Measurements from ENCODE around the gene TMEM207. TPM values are rescaled to one million over a fixed set of nuclear protein-coding genes. Genes with fewer than 3 reads are reported as not detected.

The TMEM207 gene
- total and polyA plus RNA-seq, 2 of the 8 experiments (the other 6 are each of a cell fraction or from before 2014, with no cell fraction given): not detected

DNA sequence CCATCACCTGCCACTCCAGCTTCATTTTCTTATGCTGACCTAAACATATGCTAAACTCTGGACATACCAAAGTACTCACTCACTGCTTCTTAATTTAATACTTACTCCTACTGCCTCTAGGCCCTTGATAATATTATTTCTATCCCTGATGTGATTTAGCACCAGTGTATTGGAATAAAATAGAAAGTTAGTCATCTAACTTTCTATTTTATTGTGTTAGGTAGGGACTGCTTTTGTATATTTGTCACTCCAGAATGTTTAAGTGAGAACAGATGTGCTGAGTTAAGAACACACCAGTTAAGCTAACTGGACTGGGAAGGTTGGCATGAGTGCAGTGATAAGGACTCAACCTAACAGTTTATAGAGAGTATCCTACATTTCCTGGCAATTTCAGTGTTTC is 68.3 kb downstream of the TMEM207 start (continued):
- no peak for TF ChIP-seq CEBPB (IDR thresholded peaks at IDR 0.05; ENCODE audit: low read depth, low read length)

DNA sequence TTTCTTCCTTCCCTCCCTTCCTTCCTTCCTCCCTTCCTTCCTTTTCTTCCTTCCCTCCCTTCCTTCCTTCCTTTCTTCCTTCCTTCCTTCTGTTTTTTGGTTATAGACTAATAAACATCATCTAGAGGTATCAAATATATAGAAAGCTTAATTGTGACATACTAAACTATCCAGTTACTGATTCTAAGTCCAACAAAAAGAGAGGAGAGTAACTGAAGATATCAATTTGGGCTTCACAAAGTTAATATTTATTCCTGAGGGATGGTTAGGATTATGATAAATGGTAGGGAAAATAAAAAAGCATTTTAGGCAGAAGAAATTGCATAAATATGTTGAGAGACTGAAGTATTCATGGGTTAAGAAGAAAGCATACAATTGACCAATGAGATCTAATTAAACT is 69.5 kb downstream of the TMEM207 start:
- POLR2A ChIA-PET (ENCODE audit: partially characterized antibody): no interaction called here
- DNase-seq (ENCODE audit: low read depth in 1 of 2, low spot score in 2 of 2) (no peak), FAIRE-seq (no peak)
- H4K5ac ChIP-seq (ENCODE audit: insufficient read length, low read depth, low read length): no peak overlapping the region
- no peaks in the 10 kb centered on the region for H4K20me1 ChIP-seq (replicated peaks in 1 of 2; ENCODE audit: control insufficient read depth in 1 of 2, insufficient read depth in 2 of 2, low read length in 2 of 2)
- no peaks in the 10 kb centered on the region for H3K79me2 ChIP-seq (ENCODE audit: control insufficient read depth in 1 of 2, insufficient read depth in 2 of 2, low read length in 2 of 2)
- no peak overlapping the region for H3K4me2 ChIP-seq (ENCODE audit: insufficient read depth in 1 of 2, low read depth in 2 of 2, low read length in 2 of 2)
- H3K4me1 ChIP-seq (replicated peaks in 1 of 4; ENCODE audit: control insufficient read depth in 3 of 4, insufficient read depth in 4 of 4, low read length in 3 of 4): peaks cover 0 to 3% (median 0%) of the 10 kb centered on the region in 4 experiments; a peak in 2 of 7 replicates
- H2BK20ac ChIP-seq (ENCODE audit: low read length): no peak overlapping the region
- no peak overlapping the region for H3K9ac ChIP-seq (replicated peaks in 1 of 4; ENCODE audit: extremely low read depth in 1 of 4, low read depth in 3 of 4, low read length in 3 of 4)
- no peak overlapping the region for H2AK5ac ChIP-seq (ENCODE audit: low read depth, low read length)
- H3K14ac ChIP-seq (ENCODE audit: insufficient read length): no peak overlapping the region
- no peak overlapping the region for H4K91ac ChIP-seq (replicated peaks; ENCODE audit: insufficient read length, low read length)
- no peak overlapping the region for H3K4ac ChIP-seq (replicated peaks; ENCODE audit: insufficient read length, low read depth, low read length)
- H3K23ac ChIP-seq (ENCODE audit: insufficient read length): no peak overlapping the region
- no peak overlapping the region for H3K18ac ChIP-seq (ENCODE audit: extremely low read depth, low read length)
- TF ChIP-seq SP2 (IDR thresholded peaks at IDR 0.05; ENCODE audit: low read length) (no peak), BACH1 (IDR thresholded peaks at IDR 0.05; ENCODE audit: low read length) (no peak), TAF7 (optimal IDR thresholded peaks at IDR 0.05; ENCODE audit: borderline replicate concordance, low read depth, low read length) (no peak)
- no peak overlapping the region for H2AFZ ChIP-seq (ENCODE audit: low read length)
- CTCF ChIA-PET (ENCODE audit: partially characterized antibody): interaction anchor here (0.6 to 0.8 kb wide), 3 partner anchors 129 to 1930 kb away, joined by 3 to 5 read pairs (median 3); no protein-coding TSS in a partner anchor
- H3K9me3 ChIP-seq (ENCODE audit: insufficient read depth in 2 of 2, low read depth in 1 of 2, low read length in 1 of 2): no peaks in the 10 kb centered on the region
- no peak overlapping the region for H2BK5ac ChIP-seq (ENCODE audit: low read depth, low read length)
- H3K56ac ChIP-seq (replicated peaks; ENCODE audit: insufficient read length, low read depth, low read length): no peak overlapping the region
- H3K27ac ChIP-seq (ENCODE audit: low read depth, low read length): no peak overlapping the region
- no peaks in the 10 kb centered on the region for H3K27me3 ChIP-seq (replicated peaks in 1 of 4; ENCODE audit: control insufficient read depth in 3 of 4, extremely low read depth in 1 of 4, insufficient read depth in 3 of 4, low read length in 3 of 4)
- no peak overlapping the region for H2BK15ac ChIP-seq (ENCODE audit: low read length)
- no peak overlapping the region for H2BK12ac ChIP-seq (ENCODE audit: low read depth, low read length)
- H3K36me3 ChIP-seq (ENCODE audit: control insufficient read depth in 2 of 4, insufficient read depth in 4 of 4, low read length in 3 of 4): no peaks in the 10 kb centered on the region
- H3K4me3 ChIP-seq (ENCODE audit: extremely low read depth in 1 of 4, insufficient read depth in 2 of 4, low read depth in 3 of 4, low read length in 4 of 4): no peak overlapping the region
- no peaks in the 10 kb centered on the region for H3K23me2 ChIP-seq (ENCODE audit: low read depth, low read length)
- H4K8ac ChIP-seq (ENCODE audit: extremely low read depth, insufficient read depth, low read length): no peak overlapping the region
- no peak overlapping the region for H2BK120ac ChIP-seq (replicated peaks; ENCODE audit: low read depth, low read length)
- H3K79me1 ChIP-seq (ENCODE audit: low read depth, low read length): no peaks in the 10 kb centered on the region

All from H1 (cell line).